Karpas-422 (cell line): ENCODE results near the gene CASP7. TPM values are rescaled to one million over a fixed set of nuclear protein-coding genes. Genes with fewer than 3 reads are reported as not detected.

ENCODE experiments used
- DNase-seq: peaks from one replicate; pipeline ENCODE4 v3.0.0-alpha.2; 2015
- H2AFZ ChIP-seq: fragments of 200-600 bp; sonication (generic); 2 replicates; pipeline ENCODE4 v1.6.1; 2014; ENCODE audit warnings: antibody characterized with exemption, low read length, mixed read lengths
- H3K27ac ChIP-seq: fragments of 200-600 bp; sonication (generic); 2 replicates; pipeline ENCODE4 v1.5.1; 2014; ENCODE audit warnings: mild to moderate bottlenecking, low read length, moderate library complexity
- H3K27me3 ChIP-seq: fragments of 200-600 bp; sonication (generic); 2 replicates; pipeline ENCODE4 v1.6.1; 2014; ENCODE audit warnings: low read length, mixed read lengths
- H3K36me3 ChIP-seq: fragments of 200-600 bp; sonication (generic); 2 replicates; pipeline ENCODE4 v1.6.1; 2014; ENCODE audit warnings: low read length, mixed read lengths; ENCODE audit not compliant: insufficient read depth
- H3K4me1 ChIP-seq: fragments of 200-600 bp; sonication (generic); 2 replicates; pipeline ENCODE4 v1.6.1; 2014; ENCODE audit warnings: mild to moderate bottlenecking, low read length, mixed read lengths
- H3K4me2 ChIP-seq: fragments of 200-600 bp; sonication (generic); 2 replicates; pipeline ENCODE4 v1.6.1; 2014; ENCODE audit warnings: low read length, low read depth, mild to moderate bottlenecking; ENCODE audit not compliant: poor library complexity, severe bottlenecking
- H3K4me3 ChIP-seq: fragments of 200-600 bp; sonication (generic); 2 replicates; pipeline ENCODE4 v1.5.1; 2014; ENCODE audit warnings: mild to moderate bottlenecking, antibody characterized with exemption, low read length, mixed read lengths
- H3K79me2 ChIP-seq: fragments of 200-600 bp; sonication (generic); 2 replicates; pipeline ENCODE4 v1.6.1; 2014; ENCODE audit warnings: mild to moderate bottlenecking, low read length, mixed read lengths
- H3K9ac ChIP-seq: fragments of 200-600 bp; sonication (generic); 2 replicates; pipeline ENCODE4 v1.6.0; 2014; ENCODE audit warnings: low read length
- H3K9me2 ChIP-seq: fragments of 200-600 bp; sonication (generic), shearing (Covaris generic); replicated peaks from 2 replicates; pipeline ENCODE4 v1.6.0; 2014; ENCODE audit warnings: mild to moderate bottlenecking, low read length, moderate library complexity; ENCODE audit not compliant: insufficient read depth
- H3K9me3 ChIP-seq: fragments of 300-700, 200-600 bp; sonication (generic); 2 replicates; pipeline ENCODE4 v1.6.1; 2014; ENCODE audit warnings: low read length, mixed read lengths
- H4K20me1 ChIP-seq: fragments of 200-600 bp; sonication (generic); 2 replicates; pipeline ENCODE4 v1.6.1; 2014; ENCODE audit warnings: mild to moderate bottlenecking, antibody characterized with exemption, low read length, low read depth; ENCODE audit not compliant: insufficient read depth
- total RNA-seq: library from RNA; depleted of rRNA; stranded (reverse); fragments of >200 nt; shearing (Covaris generic); gene quantifications from 2 replicates; pipeline ENCODE4 v1.2.3, GENCODE V29; 2014; ENCODE audit warnings: low replicate concordance

CASP7 gene
- total RNA-seq, 1 experiment from 2014 or later, result 9.9 TPM

DNA sequence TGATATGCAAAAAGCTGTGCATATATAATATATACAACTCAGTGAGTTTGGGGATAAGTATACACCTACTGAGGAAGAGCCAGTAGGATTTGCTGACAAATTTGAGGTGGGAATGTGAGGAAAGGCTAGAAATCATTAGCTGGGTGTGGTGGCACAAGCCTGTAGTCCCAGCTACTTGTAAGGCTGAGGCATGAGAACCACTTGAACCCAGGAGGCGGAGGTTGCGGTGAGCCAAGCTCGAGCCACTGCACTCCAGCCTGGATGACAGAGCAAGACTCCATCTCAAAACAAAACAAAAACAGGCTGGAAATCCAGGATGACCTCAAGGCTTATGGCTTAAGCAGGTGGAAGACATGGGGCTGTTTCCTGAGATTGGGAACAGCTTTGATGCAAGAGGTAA lies 61.1 kb downstream of the CASP7 start:
- DNase-seq, result no peak

DNA sequence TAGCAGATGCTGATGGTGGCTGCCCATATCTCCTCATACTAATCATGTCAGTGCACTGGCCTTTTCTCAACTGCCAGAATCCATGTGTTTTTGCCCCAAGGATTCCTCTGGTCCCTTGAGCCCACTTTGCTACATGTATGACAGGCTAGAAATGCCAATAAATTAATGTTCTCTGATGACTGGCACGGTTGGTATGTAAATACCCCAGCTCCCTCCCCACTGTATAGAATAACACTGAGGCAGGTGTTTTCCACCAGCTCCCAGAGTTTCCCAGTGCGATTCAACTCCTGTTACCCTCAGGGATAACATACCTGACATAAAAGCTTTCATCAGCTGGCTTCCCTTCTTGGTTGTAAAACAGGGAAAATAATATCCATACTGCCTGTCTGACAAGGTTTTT lies 62.8 kb downstream of the CASP7 start:
- H3K36me3 ChIP-seq, result no peaks in the 10 kb centered on the region
- no peaks in the 10 kb centered on the region for H4K20me1 ChIP-seq
- no peak overlapping the region for H3K4me2 ChIP-seq
- H3K79me2 ChIP-seq, result no peaks in the 10 kb centered on the region
- H3K4me3 ChIP-seq, result no peak overlapping the region
- no peak for DNase-seq
- H3K27me3 ChIP-seq, result no peaks in the 10 kb centered on the region
- no peaks in the 10 kb centered on the region for H3K4me1 ChIP-seq
- no peaks in the 10 kb centered on the region for H3K9me2 ChIP-seq
- H2AFZ ChIP-seq, result no peak overlapping the region
- no peak overlapping the region for H3K27ac ChIP-seq
- H3K9me3 ChIP-seq, result no peaks in the 10 kb centered on the region
- H3K9ac ChIP-seq, result no peak overlapping the region

More for the DNA sequence above, 61.1 kb downstream of the CASP7 start:
- H3K27ac ChIP-seq, result no peak overlapping the region
- no peak overlapping the region for H3K4me2 ChIP-seq
- H3K9me3 ChIP-seq, result no peaks in the 10 kb centered on the region
- H3K27me3 ChIP-seq, result no peaks in the 10 kb centered on the region
- H3K9ac ChIP-seq, result no peak overlapping the region
- H3K4me3 ChIP-seq, result no peak overlapping the region
- H2AFZ ChIP-seq, result no peak overlapping the region
- H3K9me2 ChIP-seq, result no peaks in the 10 kb centered on the region
- no peaks in the 10 kb centered on the region for H3K36me3 ChIP-seq
- H4K20me1 ChIP-seq, result no peaks in the 10 kb centered on the region
- peaks cover 8% of the 10 kb centered on the region for H3K4me1 ChIP-seq
- H3K79me2 ChIP-seq, result no peaks in the 10 kb centered on the region

DNA sequence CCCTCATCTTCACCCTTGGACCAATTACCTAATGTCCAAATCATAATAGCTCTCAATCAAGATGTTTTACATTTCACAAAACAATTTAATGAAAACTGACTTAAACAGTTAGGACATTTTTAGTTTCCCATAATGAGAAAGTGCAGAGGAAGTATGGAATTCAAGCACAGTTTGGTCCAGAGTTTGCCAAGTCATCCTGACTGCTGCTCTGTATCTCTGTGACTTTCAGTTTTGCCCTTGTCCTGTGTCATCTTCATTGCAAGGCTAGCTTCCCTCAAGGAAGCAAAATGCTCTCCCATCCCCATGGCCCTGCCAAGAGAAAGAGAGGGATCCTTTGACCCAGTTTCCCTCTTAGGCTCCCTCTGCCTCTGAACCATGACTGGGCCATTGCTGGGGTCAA lies 63.9 kb downstream of the CASP7 start:
- Histone ChIP-seq H2AFZ (no peak overlapping the region), H3K9ac (no peak overlapping the region), H3K9me2 (no peaks in the 10 kb centered on the region), H3K27ac (no peak overlapping the region), H3K4me2 (no peak overlapping the region), H3K36me3 (no peaks in the 10 kb centered on the region), H3K79me2 (no peaks in the 10 kb centered on the region), H3K9me3 (no peaks in the 10 kb centered on the region), H4K20me1 (no peaks in the 10 kb centered on the region), H3K27me3 (no peaks in the 10 kb centered on the region), H3K4me1 (no peaks in the 10 kb centered on the region), H3K4me3 (no peak overlapping the region)
- no peak for DNase-seq

DNA sequence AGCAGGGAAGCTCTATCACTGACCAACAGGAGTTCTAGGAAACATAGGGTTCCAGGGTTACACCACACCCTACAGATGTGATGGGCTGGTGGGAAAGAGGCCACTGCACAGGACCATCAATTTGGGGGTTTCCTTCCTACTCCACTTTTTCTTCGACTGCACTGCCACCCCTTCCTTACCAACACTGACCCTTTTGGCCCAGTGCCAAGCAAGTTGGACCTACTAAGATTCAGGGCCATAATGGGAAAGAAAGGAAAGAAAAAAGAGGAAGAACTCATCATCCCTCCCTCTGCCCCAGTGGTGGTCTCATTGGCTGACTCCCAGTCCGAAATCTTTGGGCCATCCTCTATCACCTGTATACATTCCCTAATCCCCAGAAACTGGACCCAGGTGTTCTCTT lies 65.7 kb downstream of the CASP7 start:
- no peaks in the 10 kb centered on the region for H3K9me2 ChIP-seq
- no peak overlapping the region for H2AFZ ChIP-seq
- H3K4me2 ChIP-seq, result no peak overlapping the region
- no peaks in the 10 kb centered on the region for H3K79me2 ChIP-seq
- H3K4me1 ChIP-seq, result no peaks in the 10 kb centered on the region
- no peaks in the 10 kb centered on the region for H3K36me3 ChIP-seq
- no peak for DNase-seq
- no peaks in the 10 kb centered on the region for H4K20me1 ChIP-seq
- no peaks in the 10 kb centered on the region for H3K27me3 ChIP-seq
- H3K27ac ChIP-seq, result no peak overlapping the region
- no peaks in the 10 kb centered on the region for H3K9me3 ChIP-seq
- H3K4me3 ChIP-seq, result no peak overlapping the region
- no peak overlapping the region for H3K9ac ChIP-seq

DNA sequence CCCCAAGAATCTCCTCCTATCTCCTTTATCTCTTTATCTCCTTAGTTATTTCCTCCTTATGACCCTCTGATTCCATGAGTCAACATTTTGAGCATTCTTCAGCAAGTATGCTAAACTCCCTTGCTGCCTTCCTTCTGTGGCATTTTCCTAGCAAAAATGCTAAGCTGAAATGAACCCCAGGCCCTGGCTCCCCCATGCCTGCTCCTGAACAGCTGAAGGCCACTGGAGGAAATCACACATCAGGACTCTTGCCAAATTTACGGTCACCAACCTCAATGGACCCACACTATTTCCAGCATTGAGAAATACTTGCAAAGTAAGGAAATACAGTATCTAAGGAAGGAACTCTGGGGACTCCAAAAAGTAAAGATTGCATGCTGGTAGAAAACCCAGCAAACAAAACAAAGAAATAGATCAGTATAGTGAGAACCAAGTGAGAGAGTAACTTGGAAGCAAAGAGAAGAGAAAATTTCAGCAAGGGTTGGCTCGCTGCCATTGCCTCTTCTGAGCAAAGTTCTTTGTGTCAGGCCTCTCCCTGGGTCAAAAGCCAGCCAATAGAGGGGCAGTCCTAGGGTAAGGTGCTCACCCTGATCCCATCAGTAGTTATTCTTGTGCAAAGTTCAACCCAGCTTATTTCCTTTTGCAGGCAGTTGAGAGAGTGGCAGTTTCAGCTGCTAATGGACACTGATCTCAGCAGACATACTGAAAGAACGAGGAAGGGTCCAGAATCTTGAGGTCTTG lies 66.7 kb downstream of the CASP7 start:
- no peak overlapping the region for H2AFZ ChIP-seq
- no peak overlapping the region for H3K9ac ChIP-seq
- no peaks in the 10 kb centered on the region for H3K36me3 ChIP-seq
- DNase-seq, result no peak
- no peak overlapping the region for H3K4me3 ChIP-seq
- H3K9me2 ChIP-seq, result no peaks in the 10 kb centered on the region
- H3K27me3 ChIP-seq, result no peaks in the 10 kb centered on the region
- no peak overlapping the region for H3K27ac ChIP-seq
- no peaks in the 10 kb centered on the region for H4K20me1 ChIP-seq
- no peaks in the 10 kb centered on the region for H3K79me2 ChIP-seq
- H3K4me1 ChIP-seq, result no peaks in the 10 kb centered on the region
- H3K4me2 ChIP-seq, result no peak overlapping the region
- H3K9me3 ChIP-seq, result no peaks in the 10 kb centered on the region

DNA sequence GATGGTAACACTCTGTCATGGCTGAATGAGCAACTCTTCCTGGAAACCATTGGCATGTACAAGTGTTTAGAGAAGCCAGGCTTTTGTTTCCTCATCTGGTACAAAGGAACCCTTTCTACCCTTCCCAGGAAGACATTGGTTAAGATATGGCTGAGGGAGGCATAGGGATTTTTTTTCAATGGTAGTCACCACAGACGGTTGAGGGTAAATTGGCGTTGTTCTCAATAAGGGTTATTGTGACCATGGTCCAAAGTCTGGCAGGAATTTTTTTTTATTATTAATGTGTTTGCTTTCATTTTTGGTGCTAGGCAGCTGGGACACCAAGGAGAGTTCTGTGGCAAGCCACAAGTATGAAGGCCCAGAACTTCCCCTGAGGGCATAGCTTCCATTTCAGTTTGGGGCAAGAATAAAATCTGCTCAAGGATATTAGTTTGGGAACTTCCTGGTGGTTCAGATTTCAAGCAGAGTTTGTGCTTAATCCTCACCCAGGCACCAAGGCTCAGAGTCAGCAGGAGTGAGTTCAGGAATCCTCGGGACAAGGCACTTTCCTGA lies 71.5 kb downstream of the CASP7 start, which contains the start of gene PLEKHS1:
Gene PLEKHS1 (plus strand): TSS at position 502 of the 552 bp plus-strand sequence. CDS start 3,596 bp downstream, outside the sequence.
- no peak for DNase-seq
- no peaks in the 10 kb centered on the region for H3K36me3 ChIP-seq
- H3K4me2 ChIP-seq, result no peak within 1 kb of the TSS
- H2AFZ ChIP-seq, result no peak within 1 kb of the TSS
- no peak within 1 kb of the TSS for H3K27ac ChIP-seq
- no peak within 1 kb of the TSS for H3K4me3 ChIP-seq
- no peaks in the 10 kb centered on the region for H3K79me2 ChIP-seq
- H3K27me3 ChIP-seq, result no peaks in the 10 kb centered on the region
- no peak within 1 kb of the TSS for H3K9ac ChIP-seq
- H3K9me2 ChIP-seq, result no peaks in the 10 kb centered on the region
- no peaks in the 10 kb centered on the region for H4K20me1 ChIP-seq
- H3K9me3 ChIP-seq, result no peaks in the 10 kb centered on the region
- H3K4me1 ChIP-seq, result no peaks in the 10 kb centered on the region

DNA sequence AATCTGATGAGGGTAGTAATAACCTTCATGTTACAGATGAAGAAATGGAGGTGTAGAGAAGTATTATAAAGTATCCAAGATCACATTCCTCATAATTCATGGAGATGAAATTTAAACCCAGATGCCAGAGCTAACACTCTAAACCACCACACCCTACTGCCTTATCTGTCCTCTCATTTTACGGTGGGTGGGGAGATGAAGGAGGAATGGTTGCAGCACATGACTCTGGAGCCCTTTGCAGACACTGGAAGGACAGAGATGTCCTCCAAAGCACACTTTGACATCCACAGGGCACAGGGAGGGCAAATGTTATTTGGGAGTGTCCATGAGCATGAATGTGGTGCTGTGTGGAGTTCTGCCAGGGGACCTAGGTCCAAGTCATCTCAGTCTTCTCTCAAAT lies 72.8 kb downstream of the CASP7 start:
- Histone ChIP-seq H3K9me2 (no peaks in the 10 kb centered on the region), H4K20me1 (no peaks in the 10 kb centered on the region), H3K27me3 (no peaks in the 10 kb centered on the region), H3K36me3 (no peaks in the 10 kb centered on the region), H3K9ac (no peak overlapping the region), H3K9me3 (no peaks in the 10 kb centered on the region), H3K4me2 (no peak overlapping the region), H3K79me2 (no peaks in the 10 kb centered on the region), H2AFZ (no peak overlapping the region), H3K4me3 (no peak overlapping the region), H3K27ac (no peak overlapping the region), H3K4me1 (no peaks in the 10 kb centered on the region)
- DNase-seq, result no peak

DNA sequence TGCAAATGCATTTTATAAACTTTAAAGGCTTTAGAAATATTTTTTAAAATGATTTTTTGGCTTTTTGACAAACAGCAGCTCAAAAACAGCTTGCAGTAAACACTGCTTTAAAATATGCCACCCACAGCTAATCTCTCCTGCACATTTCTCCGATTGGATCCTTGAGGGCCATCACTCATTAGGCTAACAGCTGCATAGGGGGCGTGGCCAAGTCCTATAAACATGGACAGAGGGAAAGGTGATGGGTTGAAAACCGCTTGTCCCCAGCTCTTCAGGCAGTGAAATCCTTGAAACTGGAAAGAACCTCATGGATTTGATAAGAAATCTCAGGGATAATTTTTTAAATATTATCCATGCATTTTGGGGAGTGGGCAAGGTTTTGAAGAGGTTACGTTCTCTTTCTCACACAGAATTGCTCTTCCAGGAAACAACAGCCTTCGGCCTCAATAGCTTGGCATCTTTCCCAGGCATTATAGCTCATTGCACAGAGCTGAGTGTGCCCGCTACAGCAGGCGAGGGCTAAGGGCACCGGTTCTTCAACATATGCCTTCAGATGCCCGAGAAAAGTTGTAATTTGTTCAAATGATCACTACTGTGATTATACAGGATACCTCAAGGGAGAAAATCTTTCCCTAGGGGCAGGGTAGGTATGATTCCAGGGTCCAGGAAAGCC lies 73.4 kb downstream of the CASP7 start:
- no peak overlapping the region for H3K4me2 ChIP-seq
- no peak for DNase-seq

More for the DNA sequence above, 73.4 kb downstream of the CASP7 start:
- H4K20me1 ChIP-seq, result no peaks in the 10 kb centered on the region
- no peak overlapping the region for H3K4me3 ChIP-seq
- no peaks in the 10 kb centered on the region for H3K36me3 ChIP-seq
- H2AFZ ChIP-seq, result no peak overlapping the region
- H3K79me2 ChIP-seq, result no peaks in the 10 kb centered on the region
- H3K27ac ChIP-seq, result no peak overlapping the region
- no peaks in the 10 kb centered on the region for H3K27me3 ChIP-seq
- no peaks in the 10 kb centered on the region for H3K9me3 ChIP-seq
- H3K4me1 ChIP-seq, result no peaks in the 10 kb centered on the region
- no peaks in the 10 kb centered on the region for H3K9me2 ChIP-seq
- H3K9ac ChIP-seq, result no peak overlapping the region
